ENCODE results near the gene ALOX15B. TPM values are rescaled to one million over a fixed set of nuclear protein-coding genes. Genes with fewer than 3 reads are reported as not detected.
A peak's percentile ranks its signal among the peaks of the same experiment; 100 is the strongest.

ALOX15B gene
- total and polyA plus RNA-seq, 2 of the 13 experiments (the other 11 are each of a cell fraction or from before 2014, with no cell fraction given), result not detected

DNA sequence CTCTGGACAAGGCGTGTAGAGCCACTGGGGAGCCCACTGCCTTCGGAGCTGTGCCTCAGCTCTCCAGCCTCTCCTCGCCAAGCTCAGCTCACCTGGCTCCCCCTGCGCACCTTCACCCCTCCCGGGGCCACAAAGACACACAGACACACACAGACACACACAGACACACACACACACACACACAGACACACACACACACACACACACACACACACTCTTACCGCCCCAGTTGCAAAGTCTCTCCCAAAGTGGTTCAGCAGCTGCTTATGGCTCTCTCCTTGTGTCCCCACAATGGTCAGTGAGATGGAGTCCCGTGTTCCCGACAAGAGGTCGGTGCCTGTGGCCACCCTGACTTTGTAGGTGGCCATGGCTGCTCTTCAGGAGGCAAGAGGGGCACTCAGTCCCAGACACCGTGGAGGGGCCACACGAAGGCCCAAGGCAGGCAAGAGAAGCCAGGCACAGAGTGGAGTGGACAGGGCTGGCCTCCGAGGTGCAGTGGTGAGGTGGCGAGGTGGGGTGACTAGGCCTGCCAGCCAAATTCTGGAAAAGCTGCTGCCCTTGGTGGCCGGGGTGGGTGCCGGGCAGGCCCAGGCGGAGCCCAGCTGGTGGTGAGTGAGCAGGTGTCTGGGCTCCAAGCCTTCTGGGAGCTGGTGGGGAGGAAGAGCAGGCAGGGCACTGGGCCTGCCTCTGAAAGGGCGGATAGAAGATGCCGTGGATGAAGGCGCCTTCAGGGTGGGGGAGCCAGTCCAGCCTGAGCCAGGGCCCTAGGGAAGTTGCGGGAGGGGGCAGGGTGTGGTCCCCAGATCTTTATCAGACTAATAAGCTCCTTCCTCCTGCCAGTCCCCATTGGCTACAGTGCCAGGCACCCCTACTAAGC, 48.5 kb downstream of the ALOX15B start, which contains the start of gene ALOX12B:
ALOX12B (minus strand) TSS at position 642 of the 877 bp plus-strand sequence; CDS start at position 368, 274 bp downstream.
- no TSS peak for BruUV-seq (replicated peaks)
- H3K27ac ChIP-seq (ENCODE audit: extremely low read length, insufficient read depth, low read length), result no peak within 1 kb of the TSS
- ATAC-seq, result peak; percentile 32
- WGBS (ENCODE audit: low lambda C conversion rate), result 25% methylated on average over 12 of the region's 20 CpGs
- DNase-seq (ENCODE audit: low spot score), result no peak
- no peak within 1 kb of the TSS for H2AFZ ChIP-seq (ENCODE audit: low read length)
- H3K9ac ChIP-seq (ENCODE audit: insufficient read depth, low read depth, low read length), result no peak within 1 kb of the TSS
- H3K27me3 ChIP-seq (ENCODE audit: control insufficient read depth in 1 of 2, insufficient read depth in 2 of 2, low read length in 2 of 2), result peaks cover 9 to 61% of the 10 kb centered on the region in 2 experiments; a peak in 4 of 5 replicates
- H4K20me1 ChIP-seq (ENCODE audit: insufficient read depth, low read length), result no peaks in the 10 kb centered on the region
- no peaks in the 10 kb centered on the region for H3K79me2 ChIP-seq (ENCODE audit: insufficient read depth, low read length)
- ChIA-PET CTCF (ENCODE audit: low intra/inter-chr PET ratio, low total read pairs) (no interaction called here), POLR2A (no interaction called here)
- no peak for FAIRE-seq
- H3K4me3 ChIP-seq (replicated peaks in 1 of 3; ENCODE audit: insufficient read depth in 1 of 3, low read depth in 2 of 3, low read length in 3 of 3), result no peak within 1 kb of the TSS
- no peaks in the 10 kb centered on the region for H3K36me3 ChIP-seq (replicated peaks in 1 of 2; ENCODE audit: control insufficient read depth in 1 of 2, insufficient read depth in 2 of 2, low read length in 2 of 2)
- H3K9me3 ChIP-seq (ENCODE audit: low read length), result no peaks in the 10 kb centered on the region
- H3K4me1 ChIP-seq (ENCODE audit: insufficient read depth, low read length), result no peaks in the 10 kb centered on the region
- no peak within 1 kb of the TSS for H3K4me2 ChIP-seq (ENCODE audit: low read depth, low read length)
- in situ Hi-C loops (cut with HindIII; ENCODE audit: extremely low pct_ligation_motif_present, low pct_unique_long_range_greater_than_20kb), result no loop called here
- TF ChIP-seq, protein P1, sequence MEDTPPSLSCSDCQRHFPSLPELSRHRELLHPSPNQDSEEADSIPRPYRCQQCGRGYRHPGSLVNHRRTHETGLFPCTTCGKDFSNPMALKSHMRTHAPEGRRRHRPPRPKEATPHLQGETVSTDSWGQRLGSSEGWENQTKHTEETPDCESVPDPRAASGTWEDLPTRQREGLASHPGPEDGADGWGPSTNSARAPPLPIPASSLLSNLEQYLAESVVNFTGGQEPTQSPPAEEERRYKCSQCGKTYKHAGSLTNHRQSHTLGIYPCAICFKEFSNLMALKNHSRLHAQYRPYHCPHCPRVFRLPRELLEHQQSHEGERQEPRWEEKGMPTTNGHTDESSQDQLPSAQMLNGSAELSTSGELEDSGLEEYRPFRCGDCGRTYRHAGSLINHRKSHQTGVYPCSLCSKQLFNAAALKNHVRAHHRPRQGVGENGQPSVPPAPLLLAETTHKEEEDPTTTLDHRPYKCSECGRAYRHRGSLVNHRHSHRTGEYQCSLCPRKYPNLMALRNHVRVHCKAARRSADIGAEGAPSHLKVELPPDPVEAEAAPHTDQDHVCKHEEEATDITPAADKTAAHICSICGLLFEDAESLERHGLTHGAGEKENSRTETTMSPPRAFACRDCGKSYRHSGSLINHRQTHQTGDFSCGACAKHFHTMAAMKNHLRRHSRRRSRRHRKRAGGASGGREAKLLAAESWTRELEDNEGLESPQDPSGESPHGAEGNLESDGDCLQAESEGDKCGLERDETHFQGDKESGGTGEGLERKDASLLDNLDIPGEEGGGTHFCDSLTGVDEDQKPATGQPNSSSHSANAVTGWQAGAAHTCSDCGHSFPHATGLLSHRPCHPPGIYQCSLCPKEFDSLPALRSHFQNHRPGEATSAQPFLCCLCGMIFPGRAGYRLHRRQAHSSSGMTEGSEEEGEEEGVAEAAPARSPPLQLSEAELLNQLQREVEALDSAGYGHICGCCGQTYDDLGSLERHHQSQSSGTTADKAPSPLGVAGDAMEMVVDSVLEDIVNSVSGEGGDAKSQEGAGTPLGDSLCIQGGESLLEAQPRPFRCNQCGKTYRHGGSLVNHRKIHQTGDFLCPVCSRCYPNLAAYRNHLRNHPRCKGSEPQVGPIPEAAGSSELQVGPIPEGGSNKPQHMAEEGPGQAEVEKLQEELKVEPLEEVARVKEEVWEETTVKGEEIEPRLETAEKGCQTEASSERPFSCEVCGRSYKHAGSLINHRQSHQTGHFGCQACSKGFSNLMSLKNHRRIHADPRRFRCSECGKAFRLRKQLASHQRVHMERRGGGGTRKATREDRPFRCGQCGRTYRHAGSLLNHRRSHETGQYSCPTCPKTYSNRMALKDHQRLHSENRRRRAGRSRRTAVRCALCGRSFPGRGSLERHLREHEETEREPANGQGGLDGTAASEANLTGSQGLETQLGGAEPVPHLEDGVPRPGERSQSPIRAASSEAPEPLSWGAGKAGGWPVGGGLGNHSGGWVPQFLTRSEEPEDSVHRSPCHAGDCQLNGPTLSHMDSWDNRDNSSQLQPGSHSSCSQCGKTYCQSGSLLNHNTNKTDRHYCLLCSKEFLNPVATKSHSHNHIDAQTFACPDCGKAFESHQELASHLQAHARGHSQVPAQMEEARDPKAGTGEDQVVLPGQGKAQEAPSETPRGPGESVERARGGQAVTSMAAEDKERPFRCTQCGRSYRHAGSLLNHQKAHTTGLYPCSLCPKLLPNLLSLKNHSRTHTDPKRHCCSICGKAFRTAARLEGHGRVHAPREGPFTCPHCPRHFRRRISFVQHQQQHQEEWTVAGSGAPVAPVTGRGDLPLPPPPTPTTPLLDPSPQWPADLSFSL (CRISPR knock-in tag; IDR thresholded peaks at IDR 0.05), result peak; percentile 24; the same call in 1 of the 2 replicates
- TF ChIP-seq, protein P2, sequence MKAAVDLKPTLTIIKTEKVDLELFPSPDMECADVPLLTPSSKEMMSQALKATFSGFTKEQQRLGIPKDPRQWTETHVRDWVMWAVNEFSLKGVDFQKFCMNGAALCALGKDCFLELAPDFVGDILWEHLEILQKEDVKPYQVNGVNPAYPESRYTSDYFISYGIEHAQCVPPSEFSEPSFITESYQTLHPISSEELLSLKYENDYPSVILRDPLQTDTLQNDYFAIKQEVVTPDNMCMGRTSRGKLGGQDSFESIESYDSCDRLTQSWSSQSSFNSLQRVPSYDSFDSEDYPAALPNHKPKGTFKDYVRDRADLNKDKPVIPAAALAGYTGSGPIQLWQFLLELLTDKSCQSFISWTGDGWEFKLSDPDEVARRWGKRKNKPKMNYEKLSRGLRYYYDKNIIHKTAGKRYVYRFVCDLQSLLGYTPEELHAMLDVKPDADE (CRISPR knock-in tag; IDR thresholded peaks at IDR 0.05), result no peak
- intact Hi-C loops (cut with micrococcal nuclease; ENCODE audit: unreplicated experiment), result no loop called here
